HL-60 (cell line): ENCODE measurements around the gene MAJIN.

Experiments
- DNase-seq, 2 experiments: peaks; one replicate each; pipeline ENCODE4 v3.0.0-alpha.2; 2010 to 2020; ENCODE audit warnings: low read depth in 1 of 2, low spot score in 1 of 2
- H3K27ac ChIP-seq: fragments of 250-450 bp; sonication (Bioruptor Pico); replicated peaks from 2 replicates; pipeline ENCODE4 v1.5.1; 2020; ENCODE audit warnings: mild to moderate bottlenecking, moderate library complexity
- H3K27me3 ChIP-seq: fragments of 250-450 bp; sonication (Bioruptor Pico); 2 replicates; pipeline ENCODE4 v1.5.1; 2021; ENCODE audit warnings: mild to moderate bottlenecking, moderate library complexity; ENCODE audit not compliant: insufficient read depth, poor library complexity, severe bottlenecking
- H3K4me3 ChIP-seq: replicated peaks from 2 replicates; pipeline ENCODE4 v1.5.1; 2011; ENCODE audit warnings: mild to moderate bottlenecking, control low read depth, low read length; ENCODE audit not compliant: insufficient read depth
- GABPA ChIP-seq: IDR thresholded peaks from 2 replicates; pipeline ENCODE4 v1.6.1; 2012; ENCODE audit warnings: low read depth
- POLR2AphosphoS5 ChIP-seq: IDR thresholded peaks from 2 replicates; pipeline ENCODE4 v1.6.1; 2012; ENCODE audit warnings: low read depth
- SPI1 ChIP-seq: IDR thresholded peaks from 2 replicates; pipeline ENCODE4 v1.6.1; 2012; ENCODE audit warnings: low read depth, mild to moderate bottlenecking, borderline replicate concordance
- TF ChIP-seq, protein P1 (sequence below): IDR thresholded peaks from one replicate; pipeline ENCODE4 v1.5.1; 2011; ENCODE audit warnings: low read length, control low read depth, inconsistent platforms; ENCODE audit not compliant: insufficient read depth
- TF ChIP-seq, protein P2 (sequence below): IDR thresholded peaks from 2 replicates; pipeline ENCODE4 v1.6.1; 2012; ENCODE audit warnings: low read depth; ENCODE audit not compliant: insufficient replicate concordance

Gene MAJIN

DNA sequence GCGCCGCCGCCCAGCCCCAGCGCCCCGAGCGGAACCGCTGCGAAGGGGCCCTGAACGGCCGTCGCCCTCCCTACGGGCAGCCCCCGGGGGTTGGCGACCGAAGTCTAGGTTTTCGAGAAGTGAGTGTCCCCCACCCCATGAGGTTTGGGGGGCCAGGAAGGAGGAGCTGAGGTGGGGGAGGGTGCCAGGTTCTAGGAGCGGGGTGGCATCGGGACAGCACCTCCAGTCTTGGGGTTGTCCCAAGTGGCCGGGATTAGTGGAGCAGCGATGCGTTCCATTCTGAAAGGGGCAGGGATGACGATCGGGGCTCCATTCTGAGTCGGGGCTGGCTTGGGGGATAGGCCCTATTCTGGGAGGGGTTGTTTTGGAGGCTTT, 47.0 kb downstream of the MAJIN start:
- no peak for DNase-seq
- H3K27ac ChIP-seq = no peak overlapping the region
- peak overlapping the region; percentile 66 for H3K4me3 ChIP-seq
- TF ChIP-seq, protein P1, sequence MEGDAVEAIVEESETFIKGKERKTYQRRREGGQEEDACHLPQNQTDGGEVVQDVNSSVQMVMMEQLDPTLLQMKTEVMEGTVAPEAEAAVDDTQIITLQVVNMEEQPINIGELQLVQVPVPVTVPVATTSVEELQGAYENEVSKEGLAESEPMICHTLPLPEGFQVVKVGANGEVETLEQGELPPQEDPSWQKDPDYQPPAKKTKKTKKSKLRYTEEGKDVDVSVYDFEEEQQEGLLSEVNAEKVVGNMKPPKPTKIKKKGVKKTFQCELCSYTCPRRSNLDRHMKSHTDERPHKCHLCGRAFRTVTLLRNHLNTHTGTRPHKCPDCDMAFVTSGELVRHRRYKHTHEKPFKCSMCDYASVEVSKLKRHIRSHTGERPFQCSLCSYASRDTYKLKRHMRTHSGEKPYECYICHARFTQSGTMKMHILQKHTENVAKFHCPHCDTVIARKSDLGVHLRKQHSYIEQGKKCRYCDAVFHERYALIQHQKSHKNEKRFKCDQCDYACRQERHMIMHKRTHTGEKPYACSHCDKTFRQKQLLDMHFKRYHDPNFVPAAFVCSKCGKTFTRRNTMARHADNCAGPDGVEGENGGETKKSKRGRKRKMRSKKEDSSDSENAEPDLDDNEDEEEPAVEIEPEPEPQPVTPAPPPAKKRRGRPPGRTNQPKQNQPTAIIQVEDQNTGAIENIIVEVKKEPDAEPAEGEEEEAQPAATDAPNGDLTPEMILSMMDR = no peak
- TF ChIP-seq SPI1 (no peak), POLR2AphosphoS5 (no peak), GABPA (no peak)
- TF ChIP-seq, protein P2, sequence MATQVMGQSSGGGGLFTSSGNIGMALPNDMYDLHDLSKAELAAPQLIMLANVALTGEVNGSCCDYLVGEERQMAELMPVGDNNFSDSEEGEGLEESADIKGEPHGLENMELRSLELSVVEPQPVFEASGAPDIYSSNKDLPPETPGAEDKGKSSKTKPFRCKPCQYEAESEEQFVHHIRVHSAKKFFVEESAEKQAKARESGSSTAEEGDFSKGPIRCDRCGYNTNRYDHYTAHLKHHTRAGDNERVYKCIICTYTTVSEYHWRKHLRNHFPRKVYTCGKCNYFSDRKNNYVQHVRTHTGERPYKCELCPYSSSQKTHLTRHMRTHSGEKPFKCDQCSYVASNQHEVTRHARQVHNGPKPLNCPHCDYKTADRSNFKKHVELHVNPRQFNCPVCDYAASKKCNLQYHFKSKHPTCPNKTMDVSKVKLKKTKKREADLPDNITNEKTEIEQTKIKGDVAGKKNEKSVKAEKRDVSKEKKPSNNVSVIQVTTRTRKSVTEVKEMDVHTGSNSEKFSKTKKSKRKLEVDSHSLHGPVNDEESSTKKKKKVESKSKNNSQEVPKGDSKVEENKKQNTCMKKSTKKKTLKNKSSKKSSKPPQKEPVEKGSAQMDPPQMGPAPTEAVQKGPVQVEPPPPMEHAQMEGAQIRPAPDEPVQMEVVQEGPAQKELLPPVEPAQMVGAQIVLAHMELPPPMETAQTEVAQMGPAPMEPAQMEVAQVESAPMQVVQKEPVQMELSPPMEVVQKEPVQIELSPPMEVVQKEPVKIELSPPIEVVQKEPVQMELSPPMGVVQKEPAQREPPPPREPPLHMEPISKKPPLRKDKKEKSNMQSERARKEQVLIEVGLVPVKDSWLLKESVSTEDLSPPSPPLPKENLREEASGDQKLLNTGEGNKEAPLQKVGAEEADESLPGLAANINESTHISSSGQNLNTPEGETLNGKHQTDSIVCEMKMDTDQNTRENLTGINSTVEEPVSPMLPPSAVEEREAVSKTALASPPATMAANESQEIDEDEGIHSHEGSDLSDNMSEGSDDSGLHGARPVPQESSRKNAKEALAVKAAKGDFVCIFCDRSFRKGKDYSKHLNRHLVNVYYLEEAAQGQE = no peak
- H3K27me3 ChIP-seq = no peaks in the 10 kb centered on the region

DNA sequence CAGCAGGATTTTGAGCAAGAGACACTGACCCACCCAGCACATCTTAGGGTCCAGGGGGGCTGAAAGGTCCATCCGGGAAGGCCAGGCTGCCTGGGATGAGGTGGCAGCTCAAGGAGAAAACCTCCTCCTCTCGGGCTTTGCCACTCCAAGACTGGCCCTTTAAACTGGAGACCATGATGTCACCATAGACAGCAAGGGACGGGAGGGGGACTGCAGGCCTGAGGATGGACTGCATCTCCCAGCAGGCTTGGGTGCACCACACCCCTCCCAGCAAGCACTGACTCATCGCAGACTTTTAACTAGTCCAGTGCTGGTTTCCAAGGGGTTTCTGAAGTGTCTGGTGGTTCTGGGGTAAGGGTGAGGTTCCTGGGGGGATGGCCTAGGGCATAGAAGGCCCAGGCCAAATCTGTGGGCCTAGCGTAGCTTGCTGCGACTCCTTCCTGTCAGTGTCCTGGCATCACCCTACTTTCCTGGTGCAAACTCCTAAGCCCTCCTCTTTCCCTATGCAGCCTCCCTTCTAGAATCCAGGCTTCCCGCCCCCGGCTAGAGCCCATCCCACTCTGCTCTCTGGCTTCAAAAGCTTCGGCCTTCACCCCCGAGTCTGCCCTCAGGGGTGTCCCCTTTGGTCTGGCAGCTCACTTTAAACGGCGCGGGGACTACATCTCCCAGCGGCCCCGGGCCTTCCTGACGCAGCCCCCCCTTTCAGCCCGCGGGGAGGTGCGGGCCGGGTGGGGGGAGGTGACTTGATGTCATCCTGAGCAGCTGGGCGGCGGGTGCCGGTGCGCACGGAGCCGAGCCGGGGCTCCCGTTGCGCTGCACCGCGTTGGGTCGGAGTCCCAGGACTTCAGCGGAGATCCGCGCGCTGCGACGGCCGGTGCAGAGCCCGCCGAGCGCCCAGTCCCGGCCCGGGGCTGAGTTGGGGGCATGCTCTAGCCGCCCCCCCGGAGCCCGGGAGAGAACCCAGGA, 47.7 kb downstream of the MAJIN start, which contains the start of gene PPP2R5B:
Gene PPP2R5B, plus strand, starts transcription at position 746 of the 966 bp plus-strand sequence. CDS start 1,046 bp downstream, outside the sequence.
- Histone ChIP-seq H3K27ac (peak within 1 kb of the TSS; percentile 47), H3K4me3 (peak within 1 kb of the TSS; percentile 66), H3K27me3 (no peaks in the 10 kb centered on the region)
- TF ChIP-seq GABPA = peak; percentile 58; the same call in 1 of the 2 replicates
- no peak for TF ChIP-seq SPI1
- peak; percentile 73 to 83 for DNase-seq

DNA sequence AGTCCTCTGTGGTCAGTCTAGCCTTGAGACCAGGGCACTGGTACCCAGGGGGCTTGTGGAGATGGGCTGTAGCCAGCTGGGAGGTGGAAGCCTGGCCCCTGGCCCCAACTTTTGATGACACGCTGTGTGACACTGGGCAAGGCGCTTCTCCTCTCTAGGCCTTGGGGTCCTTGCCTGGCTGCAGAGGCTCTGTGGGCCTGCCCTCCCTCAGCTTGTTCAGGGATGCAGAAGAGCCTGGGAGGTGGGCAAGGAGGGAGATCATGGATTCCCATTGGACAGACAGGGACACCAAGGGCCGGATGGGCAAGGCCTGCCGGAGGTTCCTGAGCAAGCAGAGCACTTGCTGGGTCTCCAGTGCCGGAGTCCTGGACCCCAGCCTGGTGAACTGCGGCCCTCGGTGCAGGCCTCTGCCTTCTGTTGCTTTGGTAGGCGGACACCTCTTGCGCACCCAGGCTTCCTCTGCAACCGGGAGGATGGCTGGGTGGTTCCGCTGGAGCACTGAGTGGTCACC, 48.7 kb downstream of the MAJIN start:
- Histone ChIP-seq H3K4me3 (no peak overlapping the region), H3K27me3 (no peaks in the 10 kb centered on the region), H3K27ac (no peak overlapping the region)
- TF ChIP-seq, protein P1 = no peak
- no peak for TF ChIP-seq SPI1
- DNase-seq = no peak

DNA sequence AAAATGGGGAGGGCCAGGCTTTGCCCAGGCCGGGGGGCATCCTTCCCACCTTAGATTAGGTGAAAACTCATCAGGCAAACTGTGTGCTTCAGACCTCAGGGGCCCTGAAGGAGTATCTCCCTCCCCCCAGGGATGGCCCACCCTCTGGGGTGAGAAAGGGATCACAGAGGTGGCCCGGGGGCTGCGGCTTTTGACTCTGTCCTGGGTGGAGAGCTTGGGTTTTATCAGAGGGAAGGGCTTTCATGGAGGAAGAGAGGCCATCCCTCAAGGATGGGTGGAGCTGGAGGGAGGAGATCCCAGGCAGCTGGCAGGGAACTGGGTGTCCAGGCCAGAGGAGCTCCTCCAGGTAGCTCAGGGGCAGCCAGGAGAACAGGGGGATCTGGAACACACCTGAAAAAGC, 50.5 kb downstream of the MAJIN start:
- TF ChIP-seq, protein P1 = no peak
- no peak for TF ChIP-seq POLR2AphosphoS5
- TF ChIP-seq, protein P2 = no peak
- no peak for TF ChIP-seq SPI1
- no peak for TF ChIP-seq GABPA
- H3K27ac ChIP-seq = no peak overlapping the region
- no peak for DNase-seq
- H3K4me3 ChIP-seq = no peak overlapping the region
- H3K27me3 ChIP-seq = no peaks in the 10 kb centered on the region
